A549 treated with Mapracorat at 1 μM for 4 hours (cell line): ENCODE data around the gene SYCP2L. TPM values are rescaled to one million over a fixed set of nuclear protein-coding genes. Genes with fewer than 3 reads are reported as not detected.

Experiments used
- total RNA-seq: library from RNA; stranded (reverse); fragments of 200-300 nt; extraction: Qiagen RNA extraction; gene quantifications from 5 replicates; pipeline ENCODE4 v1.2.3, GENCODE V29; 2022

Gene SYCP2L
- 1.7 to 2.9 TPM (median 2.5 TPM) in 5 replicates for total RNA-seq

GRCh38 chr6:10886691-10887502 is at the start of gene SYCP2L:
SYCP2L (plus strand) TSS chr6:10887052; CDS start chr6:10887127, 75 bp downstream.

GRCh38 chr6:10837995-10838793 is 48.7 kb upstream of the SYCP2L start, which contains the start of gene MAK:
MAK (minus strand) TSS chr6:10838539; CDS start chr6:10830648, 7,891 bp downstream.

Other genes starting within 250 kb of the SYCP2L start
- gene C6orf52, start 192.4 kb upstream of the SYCP2L start, total RNA-seq: 1.4 to 2.6 TPM (median 2.0 TPM) in 5 replicates
- gene PAK1IP1, start 192.1 kb upstream of the SYCP2L start, total RNA-seq: 18.5 to 22.5 TPM (median 19.7 TPM) in 5 replicates
- 142 to 160 TPM (median 151 TPM) in 5 replicates for gene TMEM14C, start 164.0 kb upstream of the SYCP2L start, total RNA-seq
- 124 to 150 TPM (median 139 TPM) in 5 replicates for gene TMEM14B, start 139.2 kb upstream of the SYCP2L start, total RNA-seq
- 0.08 to 0.24 TPM (median 0.13 TPM) in 5 replicates for gene MAK, start 48.5 kb upstream of the SYCP2L start, total RNA-seq
- not detected in 5 replicates for gene GCM2, start 5.0 kb upstream of the SYCP2L start, total RNA-seq
- gene ELOVL2, start 157.3 kb downstream of the SYCP2L start, total RNA-seq: 5.6 to 7.2 TPM (median 6.7 TPM) in 5 replicates
- gene SMIM13, start 206.8 kb downstream of the SYCP2L start, total RNA-seq: 14.5 to 18.3 TPM (median 16.3 TPM) in 5 replicates
- gene ERVFRD-1, start 224.7 kb downstream of the SYCP2L start, total RNA-seq: not detected in 5 replicates